Neural cell (in vitro differentiated cells): ENCODE measurements around the gene RUNX3. TPM values are rescaled to one million over a fixed set of nuclear protein-coding genes. Genes with fewer than 3 reads are reported as not detected.
A peak's percentile ranks its signal among the peaks of the same experiment; 100 is the strongest.

ENCODE experiments used
- H2AFZ ChIP-seq: fragments of 200-600, 300-800 bp; sonication (generic), shearing (Covaris generic); 2 replicates; pipeline ENCODE4 v1.6.0; 2014; ENCODE audit warnings: low read depth, mild to moderate bottlenecking, antibody characterized with exemption, low read length, moderate library complexity
- H3F3A ChIP-seq: fragments of 200-600 bp; shearing (Covaris generic); 2 replicates; pipeline ENCODE4 v1.6.1; 2016; ENCODE audit warnings: mild to moderate bottlenecking, moderate library complexity, mixed read lengths, antibody characterized with exemption, low read length; ENCODE audit not compliant: insufficient read depth, poor library complexity, severe bottlenecking
- H3K27ac ChIP-seq: fragments of 200-600, 300-800 bp; sonication (generic), shearing (Covaris generic); 2 replicates; pipeline ENCODE4 v1.5.1; 2014; ENCODE audit warnings: mild to moderate bottlenecking, low read length, moderate library complexity
- H3K27me3 ChIP-seq: fragments of 300-800, 200-600 bp; sonication (generic), shearing (Covaris generic); 2 replicates; pipeline ENCODE4 v1.6.0; 2014; ENCODE audit warnings: mild to moderate bottlenecking, low read depth, low read length, moderate library complexity; ENCODE audit not compliant: insufficient read depth
- H3K36me3 ChIP-seq: fragments of 300-800, 200-600 bp; sonication (generic), shearing (Covaris generic); 2 replicates; pipeline ENCODE4 v1.5.1; 2014; ENCODE audit warnings: mild to moderate bottlenecking, antibody characterized with exemption, low read length, moderate library complexity; ENCODE audit not compliant: insufficient read depth
- H3K4me2 ChIP-seq: fragments of 300-800, 200-600 bp; sonication (generic), shearing (Covaris generic); 2 replicates; pipeline ENCODE4 v1.6.0; 2014; ENCODE audit warnings: mild to moderate bottlenecking, low read length
- H3K4me3 ChIP-seq: fragments of 300-800, 200-600 bp; sonication (generic), shearing (Covaris generic); 2 replicates; pipeline ENCODE4 v1.5.1; 2014; ENCODE audit warnings: mild to moderate bottlenecking, low read length, moderate library complexity
- H3K79me2 ChIP-seq: fragments of 200-600 bp; shearing (Covaris generic); replicated peaks from 2 replicates; pipeline ENCODE4 v1.6.0; 2014; ENCODE audit warnings: mild to moderate bottlenecking, low read length, moderate library complexity; ENCODE audit not compliant: insufficient read depth
- H3K9ac ChIP-seq: fragments of 300-800, 200-600 bp; sonication (generic), shearing (Covaris generic); 2 replicates; pipeline ENCODE4 v1.6.1; 2016; ENCODE audit warnings: mild to moderate bottlenecking, low read length, mixed read lengths
- H3K9me2 ChIP-seq: fragments of 200-600 bp; shearing (Covaris generic); 2 replicates; pipeline ENCODE4 v1.6.1; 2016; ENCODE audit warnings: mild to moderate bottlenecking, low read length, mixed read lengths; ENCODE audit not compliant: insufficient read depth
- H3K9me3 ChIP-seq: fragments of 200-600, 300-800 bp; sonication (generic), shearing (Covaris generic); 2 replicates; pipeline ENCODE4 v1.6.1; 2016; ENCODE audit warnings: mild to moderate bottlenecking, mixed run types, low read length, moderate library complexity, mixed read lengths
- H4K20me1 ChIP-seq: fragments of 200-600 bp; shearing (Covaris generic); 2 replicates; pipeline ENCODE4 v1.6.1; 2016; ENCODE audit warnings: mild to moderate bottlenecking, mixed run types; ENCODE audit not compliant: insufficient read depth
- CTCF ChIP-seq: fragments of 450-650 bp; IDR thresholded peaks from 2 replicates; pipeline ENCODE4 v1.5.1; 2014; ENCODE audit warnings: antibody characterized with exemption, mild to moderate bottlenecking, moderate library complexity; ENCODE audit not compliant: poor library complexity, severe bottlenecking
- EZH2 ChIP-seq: fragments of 200-600, 300-800 bp; shearing (Covaris generic), sonication (generic); IDR thresholded peaks from 2 replicates; pipeline ENCODE4 v1.6.1; 2014; ENCODE audit warnings: antibody characterized with exemption, low read length, borderline replicate concordance, mild to moderate bottlenecking; ENCODE audit not compliant: insufficient read depth, poor library complexity, severe bottlenecking
- MXI1 ChIP-seq: fragments of 450-650 bp; conservative IDR thresholded peaks from 2 replicates; pipeline ENCODE4 v1.6.1; 2014; ENCODE audit warnings: antibody characterized with exemption, mild to moderate bottlenecking; ENCODE audit not compliant: poor library complexity, severe bottlenecking
- RAD21 ChIP-seq: fragments of 450-650 bp; conservative IDR thresholded peaks from 2 replicates; pipeline ENCODE4 v1.6.1; 2014; ENCODE audit warnings: antibody characterized with exemption, mild to moderate bottlenecking, moderate library complexity
- REST ChIP-seq: IDR thresholded peaks from 2 replicates; pipeline ENCODE4 v1.6.1; 2012; ENCODE audit warnings: borderline replicate concordance
- SMC3 ChIP-seq: fragments of 450-650 bp; conservative IDR thresholded peaks from 2 replicates; pipeline ENCODE4 v1.6.1; 2014; ENCODE audit warnings: antibody characterized with exemption, mild to moderate bottlenecking, moderate library complexity; ENCODE audit not compliant: poor library complexity
- TAF1 ChIP-seq: IDR thresholded peaks from 2 replicates; pipeline ENCODE4 v1.6.1; 2012; ENCODE audit warnings: low read depth
- polyA plus RNA-seq: library from polyadenylated mRNA; depleted of rRNA; stranded (reverse); fragments of >200 nt; gene quantifications from 2 replicates; pipeline ENCODE4 v1.2.3, GENCODE V29; 2014
- small RNA-seq, 3 experiments: library from RNA; depleted of rRNA; stranded (forward); fragments of <200 nt; gene quantifications; one replicate each; pipeline ENCODE3, GENCODE V24; 2012

RUNX3 gene
- polyA plus RNA-seq, 1 donor from 2014 or later, result not detected

- Histone ChIP-seq H4K20me1 (no peaks in the 10 kb centered on the region), H3K36me3 (no peaks in the 10 kb centered on the region), H3F3A (no peaks in the 10 kb centered on the region), H3K27ac (no peak overlapping the region), H3K9me2 (no peaks in the 10 kb centered on the region), H3K9me3 (no peaks in the 10 kb centered on the region), H3K79me2 (no peaks in the 10 kb centered on the region), H3K4me3 (no peak overlapping the region), H3K27me3 (peaks cover 19% of the 10 kb centered on the region), H3K4me2 (no peak overlapping the region), H2AFZ (no peak overlapping the region), H3K9ac (no peak overlapping the region)
- TF ChIP-seq REST (no peak), MXI1 (no peak), CTCF (no peak), EZH2 (no peak), TAF1 (no peak)
Observed at GRCh38 chr1:24850328-24850920, 79.7 kb downstream of the RUNX3 start.

- Histone ChIP-seq H3K27me3 (peaks cover 19% of the 10 kb centered on the region), H3K9ac (no peak overlapping the region), H3F3A (no peaks in the 10 kb centered on the region), H2AFZ (no peak overlapping the region), H3K9me2 (no peaks in the 10 kb centered on the region), H3K36me3 (no peaks in the 10 kb centered on the region), H3K4me3 (no peak overlapping the region), H4K20me1 (no peaks in the 10 kb centered on the region), H3K4me2 (no peak overlapping the region), H3K27ac (no peak overlapping the region), H3K79me2 (no peaks in the 10 kb centered on the region), H3K9me3 (no peaks in the 10 kb centered on the region)
- no peak for TF ChIP-seq SMC3
- TF ChIP-seq RAD21, result peak; percentile 29
- TF ChIP-seq MXI1, result no peak
Observed at GRCh38 chr1:24849672-24850295, 80.3 kb downstream of the RUNX3 start.

Small RNAs within 50 kb of the gene (small RNA-seq; reads per million reads assigned to genes)
- 0 reads per million in 3 experiments for gene MIR6731

Other genes with a start within 250 kb of the RUNX3 start
- 115 and 133 TPM in 2 replicates for gene CLIC4, start 184.8 kb downstream of the RUNX3 start, polyA plus RNA-seq